ENCODE results near the gene GIT2.

The GIT2 gene

GRCh38 chr12:109983432-109984142 lies 12.6 kb downstream of the GIT2 start:
- TF ChIP-seq CTCF (IDR thresholded peaks at IDR 0.05) = no peak

- TF ChIP-seq CTCF (IDR thresholded peaks at IDR 0.05) = no peak
Measured at GRCh38 chr12:109982210-109982609, 14.0 kb downstream of the GIT2 start.

GRCh38 chr12:109981311-109981710 lies 14.9 kb downstream of the GIT2 start:
- no peak for TF ChIP-seq CTCF (IDR thresholded peaks at IDR 0.05)

GRCh38 chr12:109972821-109973220 lies 23.3 kb downstream of the GIT2 start:
- no peak for TF ChIP-seq CTCF (IDR thresholded peaks at IDR 0.05)

- no peak for TF ChIP-seq CTCF (IDR thresholded peaks at IDR 0.05)
Measured at GRCh38 chr12:109968801-109969200, 27.4 kb downstream of the GIT2 start.

GRCh38 chr12:109968032-109968420 lies 28.1 kb downstream of the GIT2 start:
- no peak for TF ChIP-seq CTCF (IDR thresholded peaks at IDR 0.05)

GRCh38 chr12:109967383-109968031 lies 28.7 kb downstream of the GIT2 start:
- no peak for TF ChIP-seq CTCF (IDR thresholded peaks at IDR 0.05)

All from LNCAP (cell line).